ENCODE data around the gene RGS19. TPM values are rescaled to one million over a fixed set of nuclear protein-coding genes. Genes with fewer than 3 reads are reported as not detected.

The RGS19 gene
- total RNA-seq, 6 experiments from 2014 or later, result 2.6 to 10.9 (median 5.7) TPM

DNA sequence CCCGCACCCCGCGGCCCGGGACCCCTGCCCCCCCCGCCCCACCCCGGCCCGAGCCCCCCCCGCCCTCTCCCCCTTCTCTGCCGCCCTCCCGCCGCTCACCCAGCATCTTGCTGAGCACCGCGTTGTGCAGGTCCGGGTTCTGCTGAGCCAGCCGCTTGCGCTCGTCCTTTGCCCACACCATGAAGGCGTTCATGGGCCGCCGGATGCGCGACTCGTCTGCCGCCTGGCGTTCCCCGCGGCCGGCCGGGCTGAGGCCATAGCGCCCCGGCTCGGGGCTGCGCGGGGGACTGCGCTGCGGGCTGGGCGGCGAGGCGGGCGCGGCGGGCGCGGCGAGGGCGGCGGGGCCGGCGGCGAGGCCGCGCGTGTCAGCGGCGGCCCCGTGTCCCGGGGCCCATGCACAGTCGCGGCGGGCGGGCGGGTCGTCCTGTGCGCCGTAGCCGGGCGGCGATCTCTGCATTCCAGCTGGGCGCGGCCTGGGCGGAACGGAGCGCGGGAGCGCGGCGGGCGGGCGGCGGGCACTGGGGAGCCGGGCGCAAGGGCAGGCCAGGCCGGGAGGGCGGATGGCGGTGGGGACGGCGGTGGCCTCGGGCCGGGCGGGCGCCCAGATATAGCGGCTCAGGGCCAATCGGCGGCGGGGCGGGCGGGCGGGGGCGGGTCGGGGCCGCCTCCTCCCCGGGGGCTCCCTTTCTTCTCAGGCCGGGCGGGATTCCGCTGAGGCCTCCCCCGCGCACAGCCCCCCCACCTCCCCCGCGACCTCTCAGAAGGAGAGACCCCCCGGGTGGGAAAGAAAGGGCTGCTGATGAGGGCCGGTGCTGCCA, 30.0 kb downstream of the RGS19 start, which contains the start of gene SOX18:
Gene SOX18 (minus strand): TSS at position 580 of the 818 bp plus-strand sequence. CDS start 123 bp downstream, at position 457.
- TF ChIP-seq, protein P1, sequence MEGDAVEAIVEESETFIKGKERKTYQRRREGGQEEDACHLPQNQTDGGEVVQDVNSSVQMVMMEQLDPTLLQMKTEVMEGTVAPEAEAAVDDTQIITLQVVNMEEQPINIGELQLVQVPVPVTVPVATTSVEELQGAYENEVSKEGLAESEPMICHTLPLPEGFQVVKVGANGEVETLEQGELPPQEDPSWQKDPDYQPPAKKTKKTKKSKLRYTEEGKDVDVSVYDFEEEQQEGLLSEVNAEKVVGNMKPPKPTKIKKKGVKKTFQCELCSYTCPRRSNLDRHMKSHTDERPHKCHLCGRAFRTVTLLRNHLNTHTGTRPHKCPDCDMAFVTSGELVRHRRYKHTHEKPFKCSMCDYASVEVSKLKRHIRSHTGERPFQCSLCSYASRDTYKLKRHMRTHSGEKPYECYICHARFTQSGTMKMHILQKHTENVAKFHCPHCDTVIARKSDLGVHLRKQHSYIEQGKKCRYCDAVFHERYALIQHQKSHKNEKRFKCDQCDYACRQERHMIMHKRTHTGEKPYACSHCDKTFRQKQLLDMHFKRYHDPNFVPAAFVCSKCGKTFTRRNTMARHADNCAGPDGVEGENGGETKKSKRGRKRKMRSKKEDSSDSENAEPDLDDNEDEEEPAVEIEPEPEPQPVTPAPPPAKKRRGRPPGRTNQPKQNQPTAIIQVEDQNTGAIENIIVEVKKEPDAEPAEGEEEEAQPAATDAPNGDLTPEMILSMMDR (IDR thresholded peaks at IDR 0.05), result no peak
- TF ChIP-seq POLR2A (IDR thresholded peaks at IDR 0.05), result no peak
- intact Hi-C loops (cut with DNase I), result no loop called here
- no peaks in the 10 kb centered on the region for H3K36me3 ChIP-seq
- H3K27ac ChIP-seq, result peak within 1 kb of the TSS in 1 of 3 donors; percentile 67
- H3K4me3 ChIP-seq, result peak within 1 kb of the TSS; percentile 17 to 41 (median 27)
- DNase-seq (peak in 1 of 3 donors; percentile 67), ATAC-seq (peak; percentile 11 to 42 (median 19))
- H3K27me3 ChIP-seq, result no peaks in the 10 kb centered on the region
- H3K4me1 ChIP-seq, result no peaks in the 10 kb centered on the region
- WGBS (ENCODE audit: insufficient coverage, low coverage, low lambda C conversion rate, missing lambda C conversion rate), result 10% methylated on average over 2 of the region's 111 CpGs
- H3K9me3 ChIP-seq, result no peaks in the 10 kb centered on the region

DNA sequence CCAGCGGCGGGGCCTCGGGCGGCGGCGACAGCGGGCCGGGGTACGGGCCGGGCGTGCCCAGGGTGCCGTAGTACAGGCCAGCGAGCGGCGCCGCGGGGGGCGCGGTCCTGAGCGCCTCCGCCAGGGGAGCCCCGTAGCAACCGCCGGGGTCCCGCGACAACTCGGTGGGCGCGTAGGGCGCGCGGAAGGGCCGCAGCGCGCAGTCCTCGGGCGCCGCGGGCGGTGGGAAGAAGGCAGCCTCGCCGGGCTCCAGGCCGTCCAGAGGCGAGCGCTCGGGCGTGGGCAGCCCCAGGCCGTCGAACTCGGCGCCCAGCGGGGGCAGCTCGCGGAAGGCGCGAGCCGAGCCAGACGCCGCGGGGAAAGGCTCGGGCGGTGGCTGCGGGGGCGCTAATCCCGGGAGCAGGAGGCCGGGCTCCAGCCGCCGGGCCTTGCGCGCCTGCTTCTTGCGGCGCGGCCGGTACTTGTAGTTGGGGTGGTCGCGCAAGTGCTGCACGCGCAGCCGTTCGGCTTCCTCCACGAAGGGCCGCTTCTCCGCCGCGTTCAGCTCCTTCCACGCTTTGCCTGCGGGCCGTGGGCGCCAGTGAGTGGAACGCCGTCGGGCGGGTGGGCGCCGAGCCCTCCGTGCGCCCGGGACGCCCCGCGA, 30.8 kb downstream of the RGS19 start:
- no peaks in the 10 kb centered on the region for H3K4me1 ChIP-seq
- no peak overlapping the region for H3K27ac ChIP-seq
- intact Hi-C loops (cut with DNase I), result no loop called here
- no peak for DNase-seq
- TF ChIP-seq, protein P1 (IDR thresholded peaks at IDR 0.05), result no peak
- H3K36me3 ChIP-seq, result no peaks in the 10 kb centered on the region
- no peaks in the 10 kb centered on the region for H3K27me3 ChIP-seq
- peak overlapping the region; percentile 17 to 41 (median 27) for H3K4me3 ChIP-seq
- no CpG with 5 or more reads among the region's 101 CpGs for WGBS (ENCODE audit: insufficient coverage, low coverage, low lambda C conversion rate, missing lambda C conversion rate)
- no peaks in the 10 kb centered on the region for H3K9me3 ChIP-seq
- no peak for ATAC-seq

DNA sequence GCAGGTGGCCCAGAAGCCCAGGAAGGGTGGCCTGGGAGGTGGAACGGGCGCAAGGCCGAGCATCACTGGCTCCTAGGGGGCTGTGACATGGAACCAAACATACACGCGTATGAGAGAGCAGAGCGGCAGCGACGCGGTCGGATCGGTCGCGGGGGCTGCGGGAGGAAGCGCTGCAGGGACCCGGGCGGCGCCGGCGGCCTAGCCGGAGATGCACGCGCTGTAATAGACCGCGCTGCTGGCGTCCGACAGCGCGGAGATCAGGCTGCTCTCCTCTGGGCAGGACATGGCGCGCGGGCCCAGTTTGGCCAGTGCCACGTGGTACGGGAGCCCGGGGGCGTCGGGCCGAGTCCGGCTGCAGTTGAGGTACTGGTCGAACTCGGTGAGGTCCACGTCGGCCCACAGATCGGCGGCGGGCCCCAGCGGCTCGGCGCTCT, 31.3 kb downstream of the RGS19 start:
- Histone ChIP-seq H3K4me3 (peak overlapping the region; percentile 17 to 41 (median 27)), H3K4me1 (no peaks in the 10 kb centered on the region), H3K9me3 (no peaks in the 10 kb centered on the region), H3K27ac (no peak overlapping the region), H3K36me3 (no peaks in the 10 kb centered on the region), H3K27me3 (no peaks in the 10 kb centered on the region)
- ATAC-seq (no peak), DNase-seq (no peak)
- intact Hi-C loops (cut with DNase I), result no loop called here
- TF ChIP-seq, protein P1 (IDR thresholded peaks at IDR 0.05), result no peak
- 40% methylated on average over 1 of the region's 49 CpGs for WGBS (ENCODE audit: insufficient coverage, low coverage, low lambda C conversion rate, missing lambda C conversion rate)

DNA sequence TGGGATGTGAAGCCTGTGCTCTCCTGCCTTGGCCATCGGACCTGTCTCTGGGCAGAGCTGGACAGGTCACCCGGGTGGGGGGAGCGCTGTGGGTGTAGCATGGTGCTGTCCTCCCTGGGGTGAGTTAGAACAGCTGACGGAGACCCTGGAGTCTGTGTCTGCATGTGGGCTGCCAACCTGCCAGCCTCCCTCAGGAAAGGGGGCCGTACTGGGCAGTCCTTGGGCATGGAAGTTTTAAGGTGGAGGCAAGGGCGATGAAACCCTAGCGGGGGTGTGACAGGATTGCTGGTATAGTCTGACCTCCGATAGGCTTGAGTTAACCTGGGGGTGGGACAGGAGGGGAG, 32.3 kb downstream of the RGS19 start:
- Histone ChIP-seq H3K36me3 (no peaks in the 10 kb centered on the region), H3K27me3 (peaks cover 0 to 3% of the 10 kb centered on the region in 2 donors), H3K27ac (no peak overlapping the region), H3K4me3 (peak overlapping the region in 2 of 3 donors; percentile 27 to 41), H3K9me3 (no peaks in the 10 kb centered on the region), H3K4me1 (no peaks in the 10 kb centered on the region)
- 54% methylated on average over 5 of the region's 8 CpGs for WGBS (ENCODE audit: insufficient coverage, low coverage, low lambda C conversion rate, missing lambda C conversion rate)
- DNase-seq (no peak), ATAC-seq (no peak)
- TF ChIP-seq, protein P1 (IDR thresholded peaks at IDR 0.05), result no peak
- TF ChIP-seq POLR2A (IDR thresholded peaks at IDR 0.05), result no peak
- intact Hi-C loops (cut with DNase I), result no loop called here
